Dedifferentiated amniotic fluid mesenchymal stem cell (primary cell): ENCODE results near the gene CD8B.

Experiments used
- DNase-seq: peaks from one replicate; pipeline ENCODE4 v3.0.0-alpha.2; 2016; ENCODE audit errors: extremely low spot score

Gene CD8B

DNA sequence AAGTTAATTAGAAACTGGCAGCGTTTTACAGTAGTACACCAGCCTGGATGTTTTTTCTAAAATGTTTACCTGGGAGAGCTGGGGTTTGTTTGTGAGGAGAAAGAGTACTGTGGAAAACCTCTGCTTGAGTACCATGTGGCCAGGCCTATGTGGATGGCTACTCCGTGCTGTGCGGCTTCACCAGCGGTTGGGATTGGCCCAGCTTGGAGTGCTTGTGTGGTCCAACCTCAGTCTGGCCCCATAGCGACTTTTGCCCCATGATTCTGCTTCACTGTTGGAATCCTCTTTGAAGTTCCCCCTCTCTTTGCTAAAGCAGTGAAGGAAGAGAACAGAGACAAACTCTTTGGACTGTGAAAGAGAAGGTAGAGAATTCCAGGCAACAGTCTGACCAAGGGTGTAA lies 86.8 kb downstream of the CD8B start:
- no peak for DNase-seq

- no peak for DNase-seq
Observed at GRCh38 chr2:86772611-86773010, 89.1 kb downstream of the CD8B start.

DNA sequence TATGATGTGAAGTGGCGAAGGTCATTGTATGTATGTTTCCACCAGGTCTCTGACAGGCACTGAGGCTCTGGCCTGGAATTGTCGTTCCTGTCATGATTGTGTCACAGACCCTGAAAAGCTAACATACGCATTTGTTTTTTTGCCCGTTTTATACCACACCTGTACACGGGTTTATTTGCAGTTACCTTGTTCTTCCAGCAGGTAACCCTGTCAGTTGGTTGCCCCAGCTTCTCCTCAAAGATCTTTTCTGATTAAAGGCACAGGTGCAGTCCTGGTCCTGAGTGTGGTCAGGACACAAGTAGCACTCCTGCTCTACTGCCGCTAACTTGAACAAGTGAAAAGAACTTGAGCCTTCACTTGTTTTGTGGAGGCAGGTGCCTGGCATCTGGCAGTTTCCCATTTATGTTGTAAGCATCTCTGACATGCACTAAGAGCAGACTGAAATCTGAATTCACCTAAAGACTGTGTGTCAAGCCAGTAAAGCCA lies 90.8 kb downstream of the CD8B start:
- no peak for DNase-seq

- no peak for DNase-seq
Observed at GRCh38 chr2:86769838-86770237, 91.8 kb downstream of the CD8B start.

GRCh38 chr2:86768189-86768949 lies 93.3 kb downstream of the CD8B start:
- DNase-seq = no peak
